GM19240 (cell line): Measurements from ENCODE around the gene CNGA3.
"Not testable (repeated sequence)": the region's sequence is repeated elsewhere in the genome, so short reads cannot be mapped to it uniquely, and the experiment has no call there.

Source experiments
- DNase-seq: peaks from one replicate; pipeline ENCODE4 v3.0.0; 2011; ENCODE audit warnings: low spot score; ENCODE audit not compliant: insufficient read length

The CNGA3 gene

DNA sequence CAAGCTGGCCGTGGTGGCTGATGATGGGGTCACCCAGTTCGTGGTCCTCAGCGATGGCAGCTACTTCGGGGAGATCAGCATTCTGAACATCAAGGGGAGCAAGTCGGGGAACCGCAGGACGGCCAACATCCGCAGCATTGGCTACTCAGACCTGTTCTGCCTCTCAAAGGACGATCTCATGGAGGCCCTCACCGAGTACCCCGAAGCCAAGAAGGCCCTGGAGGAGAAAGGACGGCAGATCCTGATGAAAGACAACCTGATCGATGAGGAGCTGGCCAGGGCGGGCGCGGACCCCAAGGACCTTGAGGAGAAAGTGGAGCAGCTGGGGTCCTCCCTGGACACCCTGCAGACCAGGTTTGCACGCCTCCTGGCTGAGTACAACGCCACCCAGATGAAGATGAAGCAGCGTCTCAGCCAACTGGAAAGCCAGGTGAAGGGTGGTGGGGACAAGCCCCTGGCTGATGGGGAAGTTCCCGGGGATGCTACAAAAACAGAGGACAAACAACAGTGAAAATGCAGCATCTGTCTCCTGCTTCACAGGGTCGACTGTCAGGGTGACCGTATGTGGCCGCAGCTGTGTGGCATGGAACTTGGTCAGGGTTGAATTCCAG lies 50.6 kb downstream of the CNGA3 start:
- DNase-seq: no peak

DNA sequence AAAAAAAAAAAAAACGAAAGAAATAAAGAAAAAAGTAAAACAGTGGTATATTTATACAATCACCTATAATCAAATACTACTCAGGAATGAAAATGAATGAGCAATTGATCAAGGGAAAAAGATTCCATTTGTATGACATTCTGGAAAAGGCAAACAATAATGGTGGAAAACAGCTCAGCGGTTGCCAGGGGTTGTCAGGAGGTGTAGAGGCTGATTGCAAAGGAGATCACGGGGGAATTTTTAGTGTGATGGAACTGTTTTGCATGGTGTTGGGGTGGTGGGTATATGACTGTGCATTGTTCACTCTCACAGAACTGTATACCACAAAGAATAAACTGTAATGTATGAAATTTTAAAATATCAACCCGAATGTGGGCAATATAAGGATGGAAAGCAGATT lies 52.9 kb downstream of the CNGA3 start:
- DNase-seq: no peak

DNA sequence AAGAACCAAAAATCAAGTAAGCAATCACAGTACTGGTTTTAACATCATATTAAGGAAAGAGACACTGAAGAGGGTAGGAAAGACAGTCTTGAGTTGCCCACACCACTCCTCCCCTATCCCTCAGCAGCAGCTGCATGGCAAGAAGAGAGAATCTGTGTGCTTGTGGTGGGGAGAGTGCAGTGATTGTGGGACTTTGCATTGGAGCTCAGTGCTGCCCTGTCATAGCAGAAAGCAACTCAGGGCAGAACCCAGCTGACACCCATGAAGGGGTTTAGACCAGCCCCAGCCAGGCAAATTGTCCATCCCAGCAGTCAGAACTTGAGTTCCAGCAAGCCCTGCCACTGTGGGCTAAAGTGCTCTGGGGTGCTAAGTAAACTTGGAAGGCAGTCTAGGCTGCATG lies 57.6 kb downstream of the CNGA3 start:
- DNase-seq: no peak

DNA sequence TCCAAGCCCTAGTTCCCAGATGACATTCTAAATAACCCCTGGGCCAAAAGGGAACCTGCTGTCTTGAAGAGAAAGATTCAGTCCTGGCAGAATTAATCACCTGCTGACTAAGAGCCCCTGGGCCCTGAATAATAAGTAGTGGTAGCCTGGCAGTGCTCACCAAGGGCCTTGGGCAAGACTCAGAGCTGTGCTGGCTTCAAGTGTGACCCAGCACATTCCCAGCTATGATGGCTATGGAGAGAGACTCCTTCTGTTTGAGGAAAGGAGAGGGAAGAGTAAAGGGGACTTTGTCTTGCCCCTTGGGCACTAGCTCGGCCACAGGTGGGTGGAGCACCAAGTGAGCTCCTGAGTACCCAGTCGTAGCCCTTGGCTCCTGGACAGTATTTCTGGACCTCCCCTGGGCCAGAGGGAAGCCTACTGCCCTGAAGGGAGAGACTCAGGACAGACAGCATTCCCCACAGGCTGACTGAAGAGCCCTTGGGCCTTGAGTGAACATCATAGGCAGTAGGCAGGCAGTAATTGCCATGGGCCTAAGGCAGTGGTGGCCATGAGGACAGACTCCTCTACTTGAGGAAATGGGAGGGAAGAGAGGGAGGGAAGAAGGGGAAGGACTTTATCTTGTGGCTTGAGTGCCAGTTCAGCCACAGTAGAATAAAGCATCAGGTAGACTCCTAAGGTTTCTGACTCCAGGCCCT lies 58.4 kb downstream of the CNGA3 start:
- DNase-seq: no peak

DNA sequence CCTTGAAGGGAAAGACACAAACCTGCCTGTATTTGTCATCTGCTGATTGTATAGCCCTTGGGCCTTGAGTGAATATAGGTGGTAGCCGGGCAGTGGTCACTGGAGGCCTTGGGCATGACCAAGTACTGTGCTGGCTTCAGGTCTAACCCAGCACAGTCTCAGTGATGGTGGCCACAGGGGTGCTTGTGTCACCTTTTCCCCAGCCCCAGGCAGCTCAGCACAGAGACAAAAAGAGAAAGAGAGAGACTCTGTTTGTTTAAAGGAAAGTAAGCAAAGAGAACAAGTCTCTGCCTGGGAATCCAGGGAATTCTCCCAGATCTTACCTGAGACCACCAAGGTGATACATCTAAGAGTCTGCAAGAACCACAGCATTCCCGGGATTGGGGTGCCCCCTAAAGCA lies 59.0 kb downstream of the CNGA3 start:
- DNase-seq: no peak

DNA sequence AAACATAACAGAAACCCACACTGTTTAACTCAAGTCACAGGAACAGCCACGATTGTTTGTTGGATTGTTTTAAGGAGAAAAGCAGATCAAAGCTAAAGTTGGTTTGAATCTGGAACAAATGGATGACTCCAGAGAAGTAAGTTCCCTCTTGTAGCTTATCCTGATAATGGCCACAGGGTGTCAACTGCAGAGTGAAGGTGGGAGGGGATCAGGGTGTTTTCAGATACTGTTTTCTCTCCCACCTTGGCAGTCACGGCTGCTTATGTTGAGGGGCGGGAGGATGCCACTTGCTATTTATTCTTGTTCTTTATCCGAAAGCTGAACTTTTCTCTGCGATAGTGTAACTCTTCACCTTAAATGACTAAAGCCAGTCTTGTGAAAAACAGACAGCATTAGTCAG lies 61.9 kb downstream of the CNGA3 start:
- no peak for DNase-seq

DNA sequence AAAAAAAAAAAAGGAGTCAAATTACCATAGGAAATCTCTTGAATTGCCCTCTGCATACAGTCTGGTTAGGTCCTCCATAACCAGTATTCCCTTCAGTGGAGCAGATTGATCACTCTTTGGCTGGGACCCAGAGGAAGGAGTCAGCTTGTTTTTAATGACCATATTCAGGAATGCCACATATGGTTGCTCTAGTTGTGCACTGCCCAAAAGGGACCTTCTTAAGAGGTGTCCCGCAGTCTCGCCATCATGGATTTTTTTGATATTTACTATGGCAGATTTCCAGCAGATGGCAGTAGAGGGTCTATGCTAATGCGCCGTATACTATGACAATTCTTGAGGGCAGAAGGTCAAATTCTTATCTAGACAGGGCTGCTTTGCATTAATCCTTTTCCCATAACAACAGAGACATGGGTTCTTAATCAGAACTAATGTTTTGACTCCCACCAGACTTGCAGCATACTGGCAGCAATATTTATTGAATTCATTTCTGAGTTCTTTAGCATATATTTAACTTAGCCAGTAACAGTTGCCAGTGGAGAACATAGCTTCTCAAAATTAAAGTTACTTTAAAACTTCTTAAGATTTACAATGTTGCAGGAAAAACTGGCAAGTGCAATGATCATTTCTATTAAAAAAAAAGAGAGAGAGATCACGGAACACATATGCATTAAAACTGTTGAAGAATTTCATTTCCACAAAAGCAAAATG lies 66.6 kb downstream of the CNGA3 start:
- peak; percentile 31 for DNase-seq

DNA sequence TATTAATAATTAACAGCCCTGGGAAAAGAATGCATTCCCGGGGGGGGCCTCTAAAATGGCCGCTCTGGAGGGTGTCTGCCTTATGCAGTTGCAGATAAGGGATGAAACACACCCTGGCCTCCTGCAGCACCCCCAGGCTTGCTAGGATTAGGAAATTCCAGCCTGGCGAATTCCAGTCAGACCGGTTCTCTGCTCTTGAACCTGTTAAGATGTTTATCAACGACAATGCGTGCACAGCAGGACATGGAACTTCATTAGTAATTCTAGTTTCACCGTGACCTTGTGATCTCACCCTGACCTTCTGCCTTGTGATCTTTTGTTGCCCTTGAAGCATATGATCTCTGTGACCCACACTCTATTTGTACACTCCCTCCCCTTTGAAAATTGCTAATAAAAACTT lies 68.0 kb downstream of the CNGA3 start:
- DNase-seq: not testable (repeated sequence)

DNA sequence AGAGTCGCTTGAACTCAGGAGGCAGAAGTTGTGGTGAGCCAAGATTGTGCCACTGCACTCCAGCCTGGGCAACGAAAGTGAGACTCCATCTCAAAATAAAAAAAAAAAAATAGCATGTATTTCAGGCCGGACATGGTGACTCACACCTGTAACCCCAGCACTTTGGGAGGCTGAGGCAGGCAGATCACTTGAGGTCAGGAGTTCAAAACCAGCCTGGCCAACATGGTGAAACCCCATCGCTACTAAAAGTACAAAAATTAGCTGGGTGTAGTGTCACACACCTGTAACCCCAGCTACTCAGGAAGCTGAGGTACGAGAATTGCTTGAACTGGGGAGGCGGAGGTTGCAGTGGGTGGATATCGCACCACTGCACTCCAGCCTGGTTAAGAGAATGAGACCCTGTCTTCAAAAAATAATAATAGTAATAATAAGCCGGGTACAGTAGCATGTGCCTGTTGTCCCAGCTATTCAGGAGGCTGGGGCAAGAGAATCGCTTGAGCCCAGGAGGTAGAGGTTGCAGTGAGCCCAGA lies 69.5 kb downstream of the CNGA3 start:
- not testable (repeated sequence) for DNase-seq

DNA sequence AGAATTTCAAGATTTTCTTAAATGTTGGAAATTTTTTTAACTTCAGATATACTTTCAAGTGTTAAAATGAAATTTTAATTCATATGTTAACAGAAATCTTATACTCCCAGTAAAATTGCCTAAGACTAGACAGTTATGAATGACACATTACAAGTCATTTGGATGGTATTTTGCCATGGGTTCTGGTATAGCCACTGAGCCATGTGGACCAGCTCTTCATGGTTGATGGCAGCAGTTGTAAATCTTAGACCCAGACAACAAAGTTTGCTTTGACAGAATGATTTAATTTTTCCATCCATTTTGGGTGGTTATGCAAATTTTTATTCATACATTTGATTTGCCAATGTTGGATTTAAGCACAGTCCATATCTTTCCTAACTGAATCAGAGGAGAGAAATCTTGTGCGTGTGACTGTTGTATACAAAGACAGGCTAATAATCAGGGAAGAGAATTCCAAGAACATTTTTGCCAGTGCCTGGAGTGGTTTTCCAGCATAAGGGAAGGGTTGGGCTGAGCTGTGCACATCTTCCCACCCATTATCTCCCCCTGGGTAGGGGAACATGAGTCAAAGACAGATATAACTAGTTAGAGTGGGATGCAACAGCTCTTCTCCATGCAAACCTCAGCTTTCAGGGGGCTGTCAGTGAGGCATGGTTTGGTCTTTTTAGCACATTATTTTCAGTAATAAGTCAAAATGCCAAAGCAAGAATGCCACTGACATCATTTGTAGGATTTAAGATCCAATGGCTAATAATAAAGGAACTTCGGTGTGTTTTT lies 70.3 kb downstream of the CNGA3 start:
- no peak for DNase-seq

DNA sequence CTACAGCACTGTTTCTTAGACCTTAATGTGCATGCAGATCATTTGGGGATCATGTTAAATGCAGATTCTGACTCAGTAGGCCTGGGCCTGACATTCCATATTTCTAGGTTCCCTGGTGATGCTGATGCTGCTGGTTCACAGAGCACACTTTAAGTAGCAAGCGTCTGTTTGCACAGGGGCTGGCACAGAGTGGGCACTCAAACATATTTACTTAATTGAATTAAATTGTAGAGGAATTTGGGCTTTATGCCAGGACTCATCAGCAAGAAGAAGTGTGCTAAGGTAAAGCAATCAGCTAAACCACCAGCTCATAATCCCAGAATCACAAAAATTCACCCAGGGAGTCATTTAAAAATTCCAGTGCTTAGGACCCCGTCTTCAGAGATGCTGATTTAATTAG lies 73.3 kb downstream of the CNGA3 start:
- DNase-seq: no peak

DNA sequence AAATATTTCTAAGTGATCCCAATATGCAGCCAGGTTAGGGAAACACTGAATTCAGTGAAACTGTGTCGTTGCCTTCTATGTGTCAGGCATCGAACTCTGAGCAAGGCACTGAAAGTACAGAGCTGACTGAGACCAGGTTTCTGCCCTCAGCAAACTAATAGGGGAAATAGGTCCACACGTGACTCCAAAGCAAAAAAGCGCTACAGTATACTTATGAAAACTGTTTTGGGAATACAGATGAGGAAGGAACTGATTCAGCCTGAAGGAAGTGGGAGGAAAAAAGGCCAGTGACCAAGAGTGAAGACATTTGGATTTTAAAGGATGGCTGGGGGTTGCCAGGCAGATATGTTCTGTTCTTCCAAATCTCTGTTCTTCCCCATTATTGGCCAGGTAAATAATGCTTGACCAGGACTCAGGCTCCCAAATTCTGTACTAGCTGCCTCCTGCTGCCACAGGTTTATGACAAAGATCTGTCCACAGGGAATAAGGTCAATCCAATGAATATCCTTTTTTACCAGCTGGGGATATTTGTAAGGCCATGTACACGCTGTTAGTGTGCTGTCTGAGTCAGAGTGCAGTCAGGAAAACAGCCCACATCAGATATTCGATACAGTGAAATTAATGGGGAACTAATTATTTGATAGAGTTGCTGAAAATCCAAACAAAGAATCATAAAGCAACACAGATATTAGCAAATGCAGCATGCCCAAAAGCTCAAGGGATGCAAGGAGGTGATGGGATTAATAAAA lies 73.9 kb downstream of the CNGA3 start:
- no peak for DNase-seq

DNA sequence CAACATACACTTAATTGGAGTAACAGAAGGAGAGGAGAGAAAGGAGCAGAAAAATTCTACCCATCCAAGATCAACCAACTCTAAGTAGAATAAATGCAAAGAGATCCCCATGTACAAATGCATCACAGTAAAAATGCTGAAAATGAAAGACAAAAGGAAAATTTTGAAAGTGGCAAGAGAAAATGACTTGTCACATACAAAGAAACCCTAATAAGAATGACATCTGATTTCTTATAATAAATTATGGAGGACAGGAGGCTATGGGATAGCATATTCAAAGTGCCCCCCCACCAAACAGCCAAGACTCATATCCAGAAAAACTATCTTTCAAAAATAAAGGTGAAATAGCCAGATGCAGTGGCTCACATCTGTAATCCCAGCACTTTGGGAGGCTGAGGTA lies 76.2 kb downstream of the CNGA3 start:
- DNase-seq: no peak

DNA sequence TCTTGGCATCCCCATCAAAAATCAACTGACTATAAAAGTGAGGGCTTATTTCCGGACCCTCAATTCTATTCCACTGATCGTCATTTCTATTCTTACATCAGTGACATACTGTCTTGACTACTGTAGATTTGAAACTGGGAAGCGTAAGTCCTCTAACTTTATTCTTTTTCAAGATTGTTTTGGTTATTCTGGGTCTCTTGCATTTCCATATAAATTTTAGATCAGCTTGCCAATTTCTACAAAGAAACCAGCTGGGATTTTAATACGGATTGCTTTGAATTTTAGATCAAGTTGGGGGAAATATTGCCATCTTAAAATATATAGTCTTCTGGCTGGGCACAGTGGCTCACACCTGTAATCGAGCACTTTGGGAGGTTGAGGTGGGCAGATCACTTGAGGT lies 80.5 kb downstream of the CNGA3 start:
- DNase-seq: no peak

DNA sequence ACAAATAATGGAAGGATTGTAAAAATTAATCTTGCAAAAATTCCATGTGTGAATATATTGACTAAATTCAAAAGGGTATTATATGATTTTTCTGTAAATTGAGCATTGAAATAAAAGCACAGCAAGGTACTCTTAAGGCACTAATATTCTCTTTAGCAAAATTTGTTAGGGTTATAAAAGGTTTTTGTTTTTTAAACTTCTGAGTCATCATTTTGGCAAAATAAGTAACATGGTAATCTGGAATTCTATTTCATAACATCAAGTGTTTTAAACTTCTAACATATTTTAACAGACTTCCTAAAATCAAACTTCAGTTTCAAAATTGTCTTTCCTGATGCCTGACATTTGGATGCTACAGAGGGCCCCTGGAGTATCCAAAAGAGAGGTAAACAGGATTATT lies 85.9 kb downstream of the CNGA3 start:
- DNase-seq: no peak

DNA sequence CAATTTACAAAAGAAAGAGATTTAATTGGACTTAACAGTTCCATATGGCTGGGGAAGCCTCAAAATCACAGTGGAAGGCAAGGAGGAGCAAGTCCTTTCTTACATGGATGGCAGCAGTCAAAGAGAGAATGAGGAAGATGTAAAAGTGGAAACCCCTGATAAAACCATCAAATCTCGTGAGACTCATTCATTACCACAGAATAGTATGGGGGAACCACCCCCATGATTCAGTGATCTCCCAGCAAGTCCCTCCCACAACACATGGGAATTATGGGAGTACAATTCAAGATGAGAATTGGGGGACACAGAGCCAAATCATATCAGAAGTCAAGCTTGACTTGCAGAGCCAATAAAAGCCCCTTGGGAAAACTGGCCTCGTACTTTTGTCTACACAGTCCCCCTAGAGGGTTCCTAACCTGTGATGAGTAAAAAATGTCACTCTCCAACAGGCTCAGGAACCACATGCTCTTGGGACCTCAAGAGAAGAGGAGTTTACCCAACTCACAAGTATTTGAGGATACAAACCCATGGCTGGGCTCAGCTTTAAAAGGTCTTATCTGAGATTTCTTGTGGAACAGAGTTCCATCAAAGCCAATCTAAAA lies 87.2 kb downstream of the CNGA3 start:
- no peak for DNase-seq

DNA sequence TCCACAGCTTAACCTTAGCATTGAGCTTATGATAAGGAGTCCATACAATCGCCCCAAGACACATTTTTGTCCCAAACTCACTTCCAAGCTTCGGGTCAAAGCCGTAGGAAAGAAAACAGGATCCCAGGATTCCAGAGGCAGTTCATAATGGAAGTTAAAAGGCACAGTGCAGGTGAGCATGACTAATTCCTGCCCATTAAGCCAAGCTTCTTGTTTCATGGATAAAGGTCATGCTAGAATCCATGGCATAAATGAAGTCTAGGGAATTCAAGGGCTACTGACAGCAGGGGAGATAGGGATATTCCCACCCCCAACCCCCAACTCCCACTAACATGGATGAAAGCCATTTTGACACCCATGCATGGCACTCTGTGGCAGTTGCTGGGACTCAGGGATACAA lies 88.2 kb downstream of the CNGA3 start:
- no peak for DNase-seq

DNA sequence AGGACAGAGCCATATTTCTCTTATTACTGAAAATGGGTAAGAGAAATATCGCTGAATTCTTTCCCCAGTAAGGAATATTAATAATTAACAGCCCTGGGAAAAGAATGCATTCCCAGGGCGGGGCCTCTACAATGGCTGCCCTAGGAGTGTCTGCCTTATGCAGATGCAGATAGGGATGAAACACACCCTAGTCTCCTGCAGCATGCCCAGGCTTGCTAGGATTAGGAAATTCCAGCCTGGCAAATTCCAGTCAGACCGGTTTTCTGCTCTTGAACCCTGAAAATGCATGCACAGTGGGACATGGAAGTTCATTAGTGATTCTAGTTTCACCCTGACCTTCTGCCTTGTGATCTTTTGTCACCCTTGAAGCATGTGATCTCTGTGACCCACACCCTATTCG lies 89.4 kb downstream of the CNGA3 start:
- not testable (repeated sequence) for DNase-seq

DNA sequence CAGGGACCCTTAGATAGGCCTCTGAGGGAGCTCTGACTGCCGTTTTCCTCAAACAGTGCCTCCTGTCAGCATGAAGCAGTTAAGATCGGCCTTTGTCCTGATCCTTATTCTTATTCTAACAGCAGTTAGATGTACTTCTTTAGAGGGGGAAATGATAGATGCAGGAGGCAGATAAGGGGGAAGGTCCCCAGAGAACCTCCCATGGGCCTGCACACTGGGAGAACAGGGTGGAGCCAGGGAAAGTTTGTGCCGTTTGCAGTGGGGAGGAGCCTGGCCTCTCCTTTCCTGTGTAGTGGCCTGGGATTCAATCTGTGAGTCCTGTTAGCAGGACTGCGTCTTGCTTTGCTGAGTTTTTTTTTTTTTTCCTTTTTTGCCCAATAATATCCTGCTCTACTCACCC lies 90.5 kb downstream of the CNGA3 start:
- no peak for DNase-seq
